GM21825 (cell line): ENCODE data around the gene KIRREL1.
"Not testable (repeated sequence)": the region's sequence is repeated elsewhere in the genome, so short reads cannot be mapped to it uniquely, and the experiment has no call there.

ENCODE experiments used
- ATAC-seq: cut with Tn5 transposase; IDR thresholded peaks from one replicate; pipeline ENCODE4 v1.9.1; 2021; ENCODE audit warnings: mild to moderate bottlenecking, moderate library complexity; ENCODE audit not compliant: unreplicated experiment

KIRREL1 gene

DNA sequence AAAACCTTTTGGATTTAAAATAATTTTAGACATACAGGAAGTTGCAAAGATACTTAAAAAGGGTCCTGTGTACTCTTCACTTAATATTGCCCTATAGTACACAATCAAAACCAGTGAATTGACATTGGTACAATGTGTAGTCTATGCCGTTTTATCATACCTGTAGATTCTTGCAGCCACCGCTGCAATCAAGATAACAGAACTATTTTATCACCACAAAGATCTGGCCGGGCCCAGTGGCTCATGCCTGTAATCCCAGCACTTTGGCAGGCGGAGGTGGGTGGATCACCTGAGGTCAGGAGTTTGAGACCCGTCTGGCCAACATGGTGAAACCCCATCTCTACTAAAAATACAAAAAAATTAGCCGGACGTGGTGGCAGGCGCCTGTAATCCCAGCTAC, 135.1 kb downstream of the KIRREL1 start:
- not testable (repeated sequence) for ATAC-seq

DNA sequence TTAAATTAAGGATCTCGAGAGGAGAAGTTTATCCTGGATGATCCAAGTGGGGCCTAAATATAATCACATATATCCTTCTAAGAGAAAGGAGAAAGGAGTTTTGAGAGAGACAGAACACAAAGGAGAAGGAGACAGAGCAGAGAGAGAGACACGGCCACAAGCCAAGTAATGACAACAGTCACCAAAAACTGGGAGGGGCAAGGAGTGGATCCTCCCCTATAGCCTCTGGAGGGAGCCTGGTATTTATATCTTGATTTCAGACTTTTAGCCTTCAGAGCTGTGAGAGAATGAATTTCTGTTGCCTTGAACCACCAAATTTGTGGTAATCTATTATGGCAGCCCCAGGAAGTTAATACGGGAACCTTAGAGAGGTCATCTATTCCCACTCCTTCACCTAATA, 137.8 kb downstream of the KIRREL1 start:
- ATAC-seq: no peak

DNA sequence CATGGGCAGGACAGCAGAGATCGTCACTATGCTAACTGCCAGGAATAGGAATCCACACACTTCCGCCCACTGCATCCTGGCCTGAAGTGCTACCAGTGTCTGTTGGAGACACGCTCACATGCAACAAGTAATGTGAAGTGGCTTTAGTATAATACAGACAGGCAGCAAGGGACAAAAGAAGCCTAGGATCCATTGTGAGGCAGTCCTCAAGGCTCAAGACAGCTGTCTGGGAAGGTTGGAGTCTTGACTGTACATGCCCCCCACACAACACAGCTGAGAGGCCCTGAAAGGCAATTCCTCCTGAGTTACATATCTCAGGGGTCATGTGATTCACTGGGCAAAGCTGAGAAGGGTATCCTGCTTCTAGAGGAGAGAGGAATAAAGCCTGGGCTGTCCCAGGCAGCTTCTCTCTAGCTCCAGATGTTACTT, 147.3 kb downstream of the KIRREL1 start:
- ATAC-seq: no peak

DNA sequence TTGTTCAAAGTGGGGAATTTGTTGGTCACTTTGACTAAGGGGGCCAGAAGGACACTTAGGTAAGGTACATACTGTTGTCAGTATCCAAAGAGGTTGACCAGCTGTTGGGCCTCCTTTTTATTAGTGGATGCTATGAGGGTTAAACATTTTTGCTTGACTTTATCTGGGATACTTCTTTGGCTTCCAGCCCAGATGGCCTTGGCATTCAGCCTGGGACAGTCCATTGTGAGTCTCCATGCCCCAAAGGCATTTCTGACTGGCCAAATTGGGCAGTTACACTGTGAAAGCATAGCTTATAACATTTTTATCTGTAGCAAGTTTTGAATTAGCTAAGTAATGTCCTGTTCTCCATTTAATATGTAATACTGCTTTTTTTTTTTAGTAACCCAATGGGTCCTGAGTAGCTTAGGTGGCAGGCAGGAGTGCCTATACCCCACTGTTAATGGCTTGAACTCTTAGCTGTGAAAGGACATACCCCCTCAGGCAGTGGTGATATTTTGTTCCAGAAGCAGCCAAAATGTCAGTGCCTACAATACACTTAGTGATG, 151.8 kb downstream of the KIRREL1 start:
- ATAC-seq: no peak

DNA sequence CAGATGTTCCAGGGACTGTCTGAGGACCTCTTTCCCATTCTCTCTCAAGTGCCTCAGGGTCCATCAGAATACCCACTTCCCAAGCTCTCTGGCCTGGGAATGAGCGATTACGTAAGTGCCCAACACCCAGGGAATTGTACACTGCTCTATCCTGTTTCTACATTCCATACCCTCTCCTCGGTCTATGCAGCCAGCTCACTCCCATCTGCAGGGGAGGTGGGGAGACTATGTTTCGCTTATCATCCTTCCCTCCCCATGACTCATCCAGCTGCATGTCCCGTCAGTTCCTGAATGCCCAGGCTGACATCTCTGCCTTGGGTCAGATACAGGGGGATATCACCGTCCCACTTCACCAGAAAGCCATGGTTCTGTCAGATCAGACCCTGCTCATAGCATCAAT, 152.7 kb downstream of the KIRREL1 start:
- ATAC-seq: no peak

DNA sequence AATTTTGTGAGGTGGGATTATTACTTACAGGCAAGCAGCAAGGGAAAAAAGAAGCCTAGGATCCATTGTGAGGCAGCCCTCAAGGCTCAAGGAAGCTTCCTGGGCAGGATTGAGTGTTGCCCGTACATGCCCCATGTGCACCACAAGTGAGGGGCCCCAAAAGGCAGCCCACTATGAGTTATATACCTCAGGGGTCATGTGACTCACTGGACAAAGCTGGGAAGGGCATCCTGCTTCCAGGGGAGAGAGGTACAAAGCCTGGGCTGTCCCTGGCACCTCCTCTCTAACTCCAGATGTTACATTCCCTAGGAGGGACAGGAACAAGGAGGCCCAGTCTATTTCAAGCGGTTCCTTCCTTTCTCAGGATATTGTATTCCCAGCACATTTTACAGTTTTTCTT, 153.3 kb downstream of the KIRREL1 start:
- ATAC-seq: no peak

DNA sequence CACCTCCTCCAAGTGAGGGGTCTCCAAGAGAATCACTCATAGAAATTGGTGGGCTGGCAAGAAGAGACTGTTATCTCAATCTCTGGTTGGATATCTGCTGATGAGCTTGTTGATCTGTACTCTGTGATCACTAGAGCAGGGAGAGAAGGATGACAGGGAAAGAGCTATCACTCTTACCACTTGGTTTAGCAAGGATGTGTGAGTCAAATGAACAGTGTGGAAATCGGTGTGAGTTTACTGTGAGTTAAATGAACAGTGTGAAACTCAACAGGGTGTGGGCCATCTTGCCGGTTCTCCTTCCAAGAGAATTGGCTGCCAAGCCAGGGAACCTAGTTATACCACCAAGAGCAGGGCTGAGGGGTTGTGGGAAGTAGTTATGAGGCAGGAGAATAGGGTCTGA, 154.0 kb downstream of the KIRREL1 start:
- ATAC-seq: no peak

DNA sequence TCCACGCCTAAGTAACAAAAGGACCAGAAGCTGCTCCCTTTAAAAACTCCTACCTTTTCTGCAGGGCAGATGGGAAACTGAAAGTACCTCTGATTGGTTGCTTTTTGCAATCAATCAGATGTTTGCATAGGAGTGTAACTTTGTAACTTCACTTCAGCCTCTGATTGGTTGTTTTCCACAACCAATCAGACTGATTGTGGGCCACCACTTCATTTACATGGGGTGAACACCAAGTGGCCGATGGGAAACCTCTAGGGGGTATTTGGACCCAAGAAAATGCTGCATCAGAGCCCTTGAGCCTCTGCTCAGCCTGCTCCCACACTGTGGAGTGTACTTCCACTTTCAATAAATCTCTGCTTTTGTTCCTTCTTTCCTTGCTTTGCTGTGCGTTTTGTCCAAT, 154.4 kb downstream of the KIRREL1 start:
- ATAC-seq: no peak

DNA sequence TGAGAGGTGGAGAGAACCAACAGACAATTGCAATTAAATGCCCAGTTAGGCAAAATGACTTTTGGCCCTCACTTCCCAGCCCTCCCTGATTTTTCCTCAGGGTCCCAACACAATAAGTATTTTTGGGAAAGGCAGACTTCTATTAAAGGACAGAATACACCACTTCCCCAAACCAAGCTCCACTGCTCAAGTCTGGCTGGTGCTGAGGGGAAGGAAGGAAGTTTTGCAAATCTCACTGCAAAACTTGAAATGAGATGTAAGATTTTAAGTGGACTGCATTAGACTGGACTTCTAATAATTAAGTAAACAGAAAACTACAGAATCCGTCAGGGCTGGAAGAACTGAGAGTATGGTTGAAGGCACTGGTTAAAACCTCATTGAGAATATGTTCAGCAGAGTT, 155.0 kb downstream of the KIRREL1 start:
- no peak for ATAC-seq

DNA sequence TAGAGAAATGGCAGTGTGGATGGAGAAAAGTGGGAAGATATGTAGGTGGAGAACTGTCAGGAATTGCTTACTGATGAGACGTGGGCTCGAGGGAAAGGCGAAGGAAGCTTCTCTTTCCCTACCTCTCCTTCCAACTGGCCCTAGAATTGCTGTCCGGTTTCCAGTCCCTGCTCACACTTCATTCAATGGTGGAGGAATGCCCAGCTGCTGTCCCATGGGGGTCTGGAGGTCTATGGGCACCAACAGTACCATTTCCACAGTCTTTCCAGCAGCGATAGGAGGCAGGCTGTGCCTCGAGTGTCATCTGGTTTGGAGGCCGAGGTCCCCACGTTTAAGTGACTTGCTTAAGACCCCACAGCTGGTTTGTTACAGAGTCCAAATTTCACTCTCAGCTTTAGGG, 155.7 kb downstream of the KIRREL1 start:
- ATAC-seq: no peak
